Measurements from ENCODE around the gene CBX4.

Gene CBX4

GRCh38 chr17:79811868-79812352, 27.3 kb downstream of the CBX4 start:
- no peak for DNase-seq (ENCODE audit: low spot score)

DNA sequence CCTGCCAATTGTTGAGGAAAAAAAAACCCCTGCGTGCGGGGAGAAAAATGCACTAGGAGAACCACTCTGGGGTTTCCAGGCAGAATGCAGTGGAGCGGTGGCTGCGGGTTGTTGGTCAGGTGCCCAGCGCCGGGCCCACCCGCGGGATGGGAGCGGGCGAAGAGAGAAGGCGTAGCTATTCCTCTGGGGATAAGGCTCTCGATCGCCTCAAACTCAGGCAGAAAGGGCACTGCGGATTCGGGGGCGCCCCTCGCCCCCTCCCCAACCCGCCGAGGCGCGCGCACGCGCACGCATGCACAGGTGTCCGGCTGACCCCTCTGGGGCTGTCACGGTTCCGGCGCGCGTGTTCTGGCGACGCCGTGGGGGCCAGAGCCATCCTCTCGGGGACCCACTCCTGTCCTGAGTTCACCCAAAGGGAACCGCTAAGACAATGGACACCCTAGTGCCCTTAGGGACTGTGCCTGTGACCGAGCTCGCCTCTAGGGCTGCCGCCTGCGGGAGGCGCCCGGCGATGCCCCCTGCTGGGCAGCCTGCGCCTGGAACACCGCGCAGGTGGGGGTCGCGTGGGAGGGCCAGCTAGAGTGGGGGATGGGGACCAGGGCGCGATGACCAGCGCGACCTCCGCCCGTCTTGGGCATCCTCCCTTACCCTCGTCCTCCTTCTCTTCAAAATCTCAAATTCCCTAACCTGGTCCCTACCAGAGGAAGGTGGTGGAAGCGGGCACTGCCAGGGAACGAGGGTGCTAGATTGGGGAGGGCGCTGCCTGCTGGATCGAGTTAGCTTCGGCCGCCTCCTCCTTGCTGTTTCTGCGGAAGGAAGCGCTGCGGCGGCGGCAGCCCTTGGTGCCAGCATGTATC, 28.0 kb downstream of the CBX4 start:
- DNase-seq (ENCODE audit: low spot score) = no peak

DNA sequence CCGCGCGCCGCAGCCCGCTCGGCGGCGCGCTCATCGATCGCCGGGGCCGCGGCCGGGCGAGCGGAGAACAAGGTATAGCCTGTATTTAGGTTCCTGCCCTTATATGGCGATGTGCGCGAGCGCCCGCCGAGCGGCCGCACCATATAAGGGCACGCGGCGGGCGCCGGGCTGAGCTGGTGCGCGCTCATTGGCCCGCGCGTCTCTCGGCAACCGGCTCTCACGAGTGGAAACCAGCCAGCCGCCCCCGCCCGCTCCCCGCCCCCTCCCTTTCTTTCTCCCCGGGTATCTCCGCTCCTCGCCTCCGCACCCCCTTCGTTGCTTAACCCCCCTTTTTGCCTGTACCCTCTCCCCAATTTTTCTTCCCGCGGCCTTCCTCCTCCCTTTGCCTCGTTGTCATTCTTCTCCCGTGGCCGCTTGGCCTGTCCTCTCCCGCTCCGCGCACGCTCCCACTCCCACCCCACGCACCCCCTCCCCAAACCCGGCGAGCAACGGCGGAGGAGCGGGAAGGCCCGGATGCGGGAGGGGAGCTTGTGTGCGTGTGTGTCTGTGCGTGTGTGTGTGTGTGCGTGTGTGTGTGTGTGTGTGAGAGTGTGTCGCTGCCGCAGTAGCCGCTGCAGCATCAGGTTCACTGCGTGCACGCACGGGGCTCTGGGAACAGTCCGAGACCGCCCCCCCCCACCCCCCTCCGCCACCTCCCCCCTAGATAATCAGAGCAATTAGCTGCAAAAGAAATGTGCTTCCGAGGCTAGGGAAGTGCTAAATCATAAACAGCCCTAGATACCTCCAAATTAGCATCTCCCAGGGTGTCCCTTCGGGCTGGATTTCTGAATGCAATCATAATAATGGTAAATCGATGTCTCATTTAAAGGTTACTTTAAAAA, 28.9 kb downstream of the CBX4 start:
- peak; percentile 68 for DNase-seq (ENCODE audit: low spot score)

GRCh38 chr17:79809530-79810129, 29.6 kb downstream of the CBX4 start:
- DNase-seq (ENCODE audit: low spot score) = no peak

- no peak for DNase-seq (ENCODE audit: low spot score)
These were observed 30.3 kb downstream of the CBX4 start for GRCh38 chr17:79808763-79809529.

GRCh38 chr17:79806863-79807720, 32.1 kb downstream of the CBX4 start:
- no peak for DNase-seq (ENCODE audit: low spot score)

DNA sequence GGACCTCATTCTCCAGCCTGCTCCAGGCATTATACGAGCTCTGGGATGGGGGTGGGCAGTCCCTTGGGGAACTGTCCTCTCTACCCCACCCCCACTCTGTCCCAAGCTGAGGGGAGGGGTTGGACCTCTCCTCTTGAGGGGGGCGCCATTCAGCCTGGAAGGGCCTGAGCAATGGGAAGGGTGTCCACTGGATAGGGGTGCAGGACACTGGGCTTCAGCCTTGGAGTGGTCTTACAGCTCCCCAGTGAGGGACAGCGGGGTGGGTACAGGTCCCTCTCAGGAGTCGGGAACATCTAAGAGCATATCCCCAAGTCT, 32.8 kb downstream of the CBX4 start:
- DNase-seq (ENCODE audit: low spot score) = no peak

GRCh38 chr17:79804856-79805696, 34.2 kb downstream of the CBX4 start:
- no peak for DNase-seq (ENCODE audit: low spot score)

DNA sequence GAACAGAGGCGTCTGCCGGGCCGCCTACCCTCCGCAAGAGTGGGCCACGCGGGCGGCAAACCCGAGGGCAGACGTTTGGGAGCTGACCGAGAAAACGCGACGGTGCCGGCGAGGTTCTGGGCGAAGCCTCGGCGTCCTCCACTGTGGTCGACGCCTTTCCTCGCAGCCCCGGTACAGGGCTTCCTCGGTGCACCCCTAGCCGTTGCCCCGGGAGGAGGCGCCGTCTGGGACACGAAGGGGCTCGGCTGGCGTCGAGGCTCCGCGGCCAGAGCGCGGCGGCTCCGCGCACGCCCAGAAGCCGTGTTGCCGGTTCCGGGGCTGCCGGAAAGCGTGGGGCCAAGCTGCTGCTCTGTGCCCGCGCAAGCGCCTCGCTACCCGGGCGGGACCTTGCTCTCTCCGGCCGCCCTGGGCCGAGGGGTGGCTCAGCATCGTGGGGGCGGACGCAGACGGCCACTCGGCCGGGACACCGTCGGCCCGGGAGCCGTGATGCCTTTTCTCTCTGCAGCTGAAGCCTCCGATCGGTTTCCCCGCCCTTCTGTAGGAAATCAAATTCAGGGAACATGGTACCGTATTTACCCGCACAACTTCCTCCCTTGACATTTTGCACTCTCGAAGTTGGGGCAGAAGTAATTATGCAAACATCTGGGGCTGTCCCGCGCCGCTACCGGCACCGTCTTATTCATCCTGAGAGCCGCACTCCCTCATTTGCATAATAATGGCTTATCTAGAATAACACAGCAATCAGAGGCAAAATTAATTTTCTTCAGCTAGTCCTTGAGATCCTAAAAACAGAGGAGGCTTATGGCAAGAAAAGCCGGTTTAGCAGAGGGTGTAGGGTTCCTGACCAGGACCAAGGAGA, 35.0 kb downstream of the CBX4 start:
- DNase-seq (ENCODE audit: low spot score) = no peak

DNA sequence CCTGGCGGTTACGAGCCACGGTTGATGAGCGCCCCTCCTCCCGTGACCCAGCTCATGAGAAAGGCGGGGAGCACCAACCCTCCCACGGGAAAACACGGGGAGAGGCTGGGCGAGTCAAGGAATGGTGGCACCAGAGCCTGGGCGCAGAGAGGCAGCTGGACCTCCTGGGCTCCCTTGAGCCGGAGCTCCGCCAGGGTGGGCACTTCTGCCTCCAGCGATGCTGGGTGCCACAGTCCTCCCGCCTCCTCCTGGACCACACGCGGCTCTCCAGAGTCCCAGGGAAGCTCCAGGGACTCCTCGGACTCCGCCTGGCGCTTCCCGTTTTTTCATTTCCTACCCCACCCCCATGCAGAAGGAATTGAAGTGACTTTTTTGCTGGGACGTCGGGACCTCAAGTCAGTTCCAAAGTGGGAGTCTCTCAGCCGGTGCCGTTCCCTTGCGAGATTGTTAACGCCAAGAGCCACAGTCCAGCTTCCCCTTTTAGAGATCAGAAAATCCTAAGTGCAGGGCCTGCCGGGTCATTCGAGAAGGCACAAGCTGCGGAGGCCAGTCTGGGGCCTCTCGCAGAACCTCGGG, 35.7 kb downstream of the CBX4 start:
- DNase-seq (ENCODE audit: low spot score) = no peak

- DNase-seq (ENCODE audit: low spot score) = no peak
These were observed 36.4 kb downstream of the CBX4 start for GRCh38 chr17:79802736-79803420.

GRCh38 chr17:79802039-79802735, 37.1 kb downstream of the CBX4 start:
- no peak for DNase-seq (ENCODE audit: low spot score)

GRCh38 chr17:79801156-79802038, 37.8 kb downstream of the CBX4 start:
- DNase-seq (ENCODE audit: low spot score) = no peak

- no peak for DNase-seq (ENCODE audit: low spot score)
These were observed 38.7 kb downstream of the CBX4 start for GRCh38 chr17:79800325-79801155.

DNA sequence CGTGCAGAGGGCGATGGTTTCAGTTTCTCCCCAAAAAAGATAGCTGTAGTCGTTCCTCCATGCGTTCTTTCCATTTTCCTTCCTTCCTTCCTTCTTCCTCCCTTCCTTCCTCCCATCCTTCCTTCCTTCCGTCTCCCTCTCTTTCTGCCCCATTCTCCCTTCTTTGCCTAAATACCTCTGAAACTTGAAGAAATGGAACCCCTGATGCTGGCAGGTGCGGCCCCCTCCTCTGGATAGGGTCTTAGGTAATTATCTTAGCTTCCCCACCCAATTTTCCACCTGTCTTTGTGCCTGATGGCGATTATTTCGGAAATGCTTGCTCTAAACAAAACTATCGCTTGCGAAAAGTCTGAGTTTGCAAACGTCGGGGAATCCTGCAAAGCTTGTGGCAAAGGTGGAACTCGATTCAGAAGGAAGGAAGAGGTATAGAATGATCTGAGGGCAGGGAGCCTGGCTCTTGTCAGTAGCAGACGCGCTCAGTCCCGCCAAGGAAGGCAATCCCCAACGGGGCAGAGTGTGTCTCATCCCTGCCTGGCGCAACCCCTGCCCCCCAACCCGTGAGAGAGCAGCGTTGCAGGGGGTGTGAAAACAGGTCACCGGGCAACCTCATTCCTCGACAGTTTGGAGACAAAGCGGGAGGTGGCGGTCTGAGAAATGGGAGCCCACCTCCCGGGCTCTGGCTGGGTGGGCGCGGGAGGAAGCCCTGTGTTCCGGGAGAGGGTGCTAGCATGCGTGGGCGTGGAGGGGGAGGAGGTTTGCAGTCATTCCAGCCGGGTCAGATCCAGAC, 39.5 kb downstream of the CBX4 start:
- no peak for DNase-seq (ENCODE audit: low spot score)
